K562 (cell line): ENCODE measurements around the gene CABP4. TPM values are rescaled to one million over a fixed set of nuclear protein-coding genes. Genes with fewer than 3 reads are reported as not detected.

Source experiments
- ATAC-seq: fragments of 200-7000 bp; cut with Tn5 transposase; 3 replicates; pipeline ENCODE4 v1.9.1; 2020; ENCODE audit warnings: moderate library complexity
- BruUV-seq: library from RNA; stranded (reverse); fragments of 400-500 nt; replicated peaks from 2 replicates; lab custom pipeline; 2021; lab: Mats Ljungman, UMichigan
- CTCF ChIA-PET: fragments of 300-600 bp; formaldehyde crosslinking; extraction: SDS; loops from one replicate; lab custom pipeline; 2021; ENCODE audit warnings: low intra/inter-chr PET ratio; lab: Yijun Ruan, JAX
- POLR2A ChIA-PET: fragments of 300-600, 350-650 bp; sonication (Branson Sonifier 250); formaldehyde crosslinking; extraction: SDS; loops from one replicate; lab custom pipeline; 2021; ENCODE audit warnings: antibody characterized with exemption, inconsistent platforms; lab: Yijun Ruan, JAX
- DNase-seq, 4 experiments: peaks; one replicate each; pipeline versions ENCODE4 v3.0.0 to v3.0.0-alpha.2; 2011 to 2018; ENCODE audit warnings: low spot score in 3 of 4, mixed read lengths in 3 of 4; ENCODE audit errors: extremely low read depth in 1 of 4
- FAIRE-seq: peaks from 2 replicates; lab custom pipeline; 2011; peaks lifted over from hg19 to GRCh38; lab: Jason Lieb, UNC
- H2AFZ ChIP-seq: 2 replicates; pipeline ENCODE4 v1.6.0; 2011; ENCODE audit warnings: low read depth, low read length, control low read depth, inconsistent platforms
- H3K27ac ChIP-seq: fragments of 200-600 bp; 3 replicates; pipeline ENCODE4 v1.8.0; 2011; ENCODE audit warnings: low read depth, mild to moderate bottlenecking, control low read depth, inconsistent platforms, low read length, moderate library complexity, mixed read lengths; ENCODE audit errors: extremely low read depth
- H3K27me3 ChIP-seq, 2 experiments: fragments of 300-600 bp in 1 of 2; 2 replicates in 1 of 2; 3 replicates in 1 of 2; pipeline versions ENCODE4 v1.6.0 to v1.8.0; 2011; ENCODE audit warnings: inconsistent platforms in 2 of 2, low read length in 2 of 2, mild to moderate bottlenecking in 1 of 2, mixed read lengths in 1 of 2, moderate library complexity in 1 of 2; ENCODE audit not compliant: control insufficient read depth in 2 of 2, insufficient read depth in 2 of 2
- H3K36me3 ChIP-seq: fragments of 300-600 bp; 3 replicates; pipeline ENCODE4 v1.8.0; 2011; ENCODE audit warnings: mild to moderate bottlenecking, low read length, inconsistent platforms; ENCODE audit not compliant: control insufficient read depth, insufficient read depth
- H3K4me1 ChIP-seq, 2 experiments: fragments of 200-600 bp in 1 of 2; replicated peaks in 1 of 2; 2 replicates in 1 of 2; 3 replicates in 1 of 2; pipeline versions ENCODE4 v1.5.1 to v1.8.0; 2011; ENCODE audit warnings: inconsistent platforms in 2 of 2, low read length in 2 of 2, mild to moderate bottlenecking in 1 of 2, mixed read lengths in 1 of 2, moderate library complexity in 1 of 2; ENCODE audit not compliant: control insufficient read depth in 2 of 2, insufficient read depth in 2 of 2
- H3K4me2 ChIP-seq: 2 replicates; pipeline ENCODE4 v1.6.1; 2011; ENCODE audit warnings: low read length, control low read depth, inconsistent platforms, mixed read lengths; ENCODE audit not compliant: insufficient read depth
- H3K4me3 ChIP-seq: fragments of 200-600 bp; sonication (generic), shearing (Covaris generic); 2 replicates; pipeline ENCODE4 v1.5.1; 2016; ENCODE audit warnings: control low read depth, inconsistent platforms
- H3K79me2 ChIP-seq: fragments of 200-600 bp; 3 replicates; pipeline ENCODE4 v1.8.0; 2011; ENCODE audit warnings: low read length, inconsistent platforms; ENCODE audit not compliant: control insufficient read depth, insufficient read depth
- H3K9ac ChIP-seq, 2 experiments: 2 replicates each; pipeline versions ENCODE4 v1.6.0 to v1.6.1; 2011; ENCODE audit warnings: low read depth in 2 of 2, low read length in 2 of 2, control low read depth in 1 of 2, inconsistent platforms in 1 of 2, mild to moderate bottlenecking in 1 of 2, mixed read lengths in 1 of 2; ENCODE audit not compliant: insufficient read depth in 1 of 2
- H3K9me1 ChIP-seq: one replicate; pipeline ENCODE4 v1.6.0; 2011; ENCODE audit warnings: inconsistent platforms, mild to moderate bottlenecking, low read length, moderate library complexity; ENCODE audit not compliant: control insufficient read depth, insufficient read depth
- H3K9me3 ChIP-seq: replicated peaks from 2 replicates; pipeline ENCODE4 v1.5.1; 2011; ENCODE audit warnings: low read depth, low read length, inconsistent platforms; ENCODE audit not compliant: control insufficient read depth, insufficient read depth
- H4K20me1 ChIP-seq: replicated peaks from 2 replicates; pipeline ENCODE4 v1.6.1; 2011; ENCODE audit warnings: low read length, inconsistent platforms, mixed read lengths; ENCODE audit not compliant: control insufficient read depth, insufficient read depth
- ATF1 ChIP-seq, 2 experiments: fragments of 450-650 bp in 1 of 2; IDR thresholded peaks; 2 replicates each; pipeline ENCODE4 v1.6.1; 2016; ENCODE audit warnings: missing compliant biosample characterization in 1 of 2, missing genetic modification characterization in 1 of 2
- BCL6 ChIP-seq: fragments of 250-450 bp; sonication (Bioruptor Pico); IDR thresholded peaks from 2 replicates; pipeline ENCODE4 v1.4.0; 2020
- CBFA2T3 ChIP-seq: fragments of 450-650 bp; IDR thresholded peaks from 2 replicates; pipeline ENCODE4 v1.6.1; 2017
- DPF2 ChIP-seq: fragments of 450-650 bp; IDR thresholded peaks from 2 replicates; pipeline ENCODE4 v1.6.1; 2016
- KAT2B ChIP-seq: IDR thresholded peaks from one replicate; pipeline ENCODE4 v1.6.1; 2012; ENCODE audit warnings: low read depth, mild to moderate bottlenecking, control low read depth, inconsistent platforms, low read length, moderate library complexity
- RFX5 ChIP-seq: IDR thresholded peaks from 2 replicates; pipeline ENCODE4 v1.6.1; 2011; ENCODE audit warnings: low read depth, mild to moderate bottlenecking, improper control_type of control experiment, low read length
- SAFB ChIP-seq: fragments of 200-400 bp; formaldehyde crosslinking; IDR thresholded peaks from 2 replicates; pipeline ENCODE4 v1.6.1; 2017; ENCODE audit warnings: low read depth, low read length, borderline replicate concordance
- SMC3 ChIP-seq: conservative IDR thresholded peaks from 2 replicates; pipeline ENCODE4 v1.6.1; 2011; ENCODE audit warnings: low read depth, low read length, improper control_type of control experiment; ENCODE audit not compliant: insufficient read depth
- USF2 ChIP-seq: sonication (generic); formaldehyde crosslinking; IDR thresholded peaks from 2 replicates; pipeline ENCODE4 v1.5.0; 2020; ENCODE audit warnings: missing genetic modification reagents
- ZBTB17 ChIP-seq: fragments of 450-650 bp; formaldehyde crosslinking; IDR thresholded peaks from 2 replicates; pipeline ENCODE4 v1.4.0; 2020; ENCODE audit warnings: mild to moderate bottlenecking
- ZNF217 ChIP-seq: sonication (generic); formaldehyde crosslinking; IDR thresholded peaks from 2 replicates; pipeline ENCODE4 v1.8.0; 2022; ENCODE audit warnings: mild to moderate bottlenecking, missing genetic modification reagents
- whole genome bisulfite sequencing: fragments of 100-300 bp; shearing (Covaris generic); methylation state at CpG from one replicate; pipeline ENCODE4 v1.1.6; 2016; ENCODE audit warnings: low coverage, mixed read lengths; ENCODE audit not compliant: insufficient coverage; ENCODE audit errors: missing lambda C conversion rate; 5-methylcytosine and 5-hydroxymethylcytosine counted together
- in situ Hi-C: fragments of 300-500 bp; cut with MboI; formaldehyde crosslinking; loops from 4 replicates; pipeline ENCODE4 v1.15.0; 2018; ENCODE audit warnings: inconsistent platforms, mixed read lengths
- intact Hi-C: fragments of 100-400 bp; cut with micrococcal nuclease; formaldehyde crosslinking; loops from 2 replicates; pipeline ENCODE4 v1.14.2; 2022
- polyA plus RNA-seq, 8 experiments: library from polyadenylated mRNA; depleted of rRNA in 4 of 8; stranded (reverse) in 5 of 8; unstranded in 3 of 8; fragments of >200 nt; fragmentation: Nextera tagmentation in 2 of 8; fragmentation: Illumina TruSeq in 1 of 8; extraction: Ambion mirVana in 2 of 8; extraction: Trizol in 1 of 8; gene quantifications; 2 replicates each; pipeline versions ENCODE4 v1.2.1 to v1.2.3, GENCODE V29; 2011 to 2014; ENCODE audit warnings: inconsistent platforms in 1 of 8, missing spikeins in 1 of 8
- total RNA-seq, 7 experiments: library from RNA; depleted of rRNA in 6 of 7; stranded (reverse); fragments of >200 nt in 6 of 7; fragmentation: Illumina TruSeq in 2 of 7; extraction: Trizol in 2 of 7; gene quantifications; 2 replicates each; pipeline versions ENCODE4 v1.2.1 to v1.2.3, GENCODE V29; 2011 to 2021; ENCODE audit warnings: low replicate concordance in 1 of 7

Gene CABP4
- total and polyA plus RNA-seq, 9 of the 15 experiments (the other 6 are each of a cell fraction or from before 2014, with no cell fraction given) = 0.11 TPM; not detected in 8

- 75% methylated on average over 27 of the region's 34 CpGs for WGBS
- Histone ChIP-seq H3K9ac (peak overlapping the region in 1 of 2 experiments; percentile 82; a peak in 2 of 4 replicates), H3K27ac (no peak overlapping the region), H4K20me1 (no peaks in the 10 kb centered on the region), H3K9me3 (no peaks in the 10 kb centered on the region), H3K79me2 (peaks cover 16% of the 10 kb centered on the region)
- TF ChIP-seq SAFB = no peak
- no peak for TF ChIP-seq SMC3
- no peak for TF ChIP-seq ATF1 (CRISPR knock-in tag; IDR thresholded peaks at IDR 0.05)
- no peak for TF ChIP-seq ATF1 (tag; IDR thresholded peaks at IDR 0.05)
- TF ChIP-seq KAT2B = no peak
- no peak for TF ChIP-seq CBFA2T3
- no peak for TF ChIP-seq BCL6 (CRISPR knock-in tag)
- no peak for TF ChIP-seq ZNF217 (CRISPR knock-in tag)
- TF ChIP-seq RFX5 = no peak
- no peak for TF ChIP-seq ZBTB17 (CRISPR knock-in tag)
- TF ChIP-seq USF2 = no peak
- no peak for TF ChIP-seq DPF2
- TF ChIP-seq, all 486 proteins: peak for 0
- intact Hi-C loops (loop anchor here (5.0 kb wide), 1 partner anchor 43 kb away; the partner anchor contains the start of gene TMEM134), in situ Hi-C loops (no loop called here)
- CTCF ChIA-PET = no interaction called here
- H3K4me1 ChIP-seq = peaks cover 10 to 59% of the 10 kb centered on the region in 2 experiments
- ATAC-seq = no peak
- FAIRE-seq = no peak
- no peak overlapping the region; the same call in 1 of the 2 replicates for H2AFZ ChIP-seq
- DNase-seq = no peak
- no TSS peak for BruUV-seq
- no peak overlapping the region for H3K4me3 ChIP-seq
- H3K36me3 ChIP-seq = no peaks in the 10 kb centered on the region
- POLR2A ChIA-PET = interaction anchor here (0.8 to 2.0 kb wide), 5 partner anchors 11 to 53 kb away, joined by 3 to 9 read pairs (median 4); partner anchors contain the start of gene PPP1CA
- no peaks in the 10 kb centered on the region for H3K27me3 ChIP-seq
- peaks cover 4% of the 10 kb centered on the region for H3K9me1 ChIP-seq
- no peak overlapping the region for H3K4me2 ChIP-seq
These were observed 31.1 kb upstream of the CABP4 start for GRCh38 chr11:67423891-67424613.
